Transverse colon (tissue), 4 donors: ENCODE results near the gene RAP1GAP2. TPM values are rescaled to one million over a fixed set of nuclear protein-coding genes. Genes with fewer than 3 reads are reported as not detected.

Experiments used
- DNase-seq: peaks from one replicate; pipeline ENCODE4 v3.0.0-alpha.2; 2019
- H3K27ac ChIP-seq, 4 donors: fragments of 200-600 bp; sonication (generic); 2 replicates each; pipeline ENCODE4 v1.5.1; 2016 to 2018; ENCODE audit warnings: inconsistent platforms in 4 of 4
- H3K27me3 ChIP-seq: fragments of 200-600 bp; sonication (generic); 2 replicates; pipeline ENCODE4 v1.5.1; 2017; ENCODE audit warnings: inconsistent platforms
- H3K36me3 ChIP-seq, 4 donors: fragments of 200-600 bp; sonication (generic); 2 replicates each; pipeline ENCODE4 v1.5.1; 2017 to 2019; ENCODE audit warnings: inconsistent platforms in 4 of 4
- H3K4me1 ChIP-seq, 4 donors: fragments of 200-600 bp; sonication (generic); 2 replicates each; pipeline ENCODE4 v1.5.1; 2017 to 2020; ENCODE audit warnings: inconsistent platforms in 4 of 4
- H3K4me3 ChIP-seq, 4 donors: fragments of 200-600 bp; sonication (generic); 1 replicate in 1 of 4; 2 replicates in 3 of 4; pipeline versions ENCODE4 v1.5.1 to v1.6.1; 2017 to 2019; ENCODE audit warnings: inconsistent platforms in 4 of 4
- H3K9me3 ChIP-seq, 2 donors: fragments of 200-600 bp; sonication (generic); 2 replicates each; pipeline ENCODE4 v1.5.1; 2017 to 2019; ENCODE audit warnings: inconsistent platforms in 2 of 2
- CTCF ChIP-seq, 5 experiments: fragments of 200-600 bp in 3 of 5; fragments of 450-650 bp in 2 of 5; sonication (generic) in 3 of 5; IDR thresholded peaks; 1 replicate in 2 of 5; 2 replicates in 3 of 5; pipeline ENCODE4 v1.5.1; 2016 to 2017; ENCODE audit warnings: antibody characterized with exemption in 5 of 5, inconsistent platforms in 3 of 5, mild to moderate bottlenecking in 2 of 5, moderate library complexity in 1 of 5
- EP300 ChIP-seq: sonication (generic); formaldehyde crosslinking; IDR thresholded peaks from one replicate; pipeline ENCODE4 v1.6.1; 2017; ENCODE audit warnings: antibody characterized with exemption, low read depth
- POLR2A ChIP-seq: fragments of 450-650 bp; IDR thresholded peaks from one replicate; pipeline ENCODE4 v1.6.1; 2016; ENCODE audit warnings: antibody characterized with exemption, mild to moderate bottlenecking, moderate library complexity
- POLR2AphosphoS5 ChIP-seq, 3 donors: sonication (generic); formaldehyde crosslinking; IDR thresholded peaks; one replicate each; pipeline ENCODE4 v1.6.1; 2016; ENCODE audit warnings: antibody characterized with exemption in 3 of 3
- WGBS, 2 donors: methylation state at CpG; one replicate each; pipeline ENCODE4 v1.1.5; 2018; ENCODE audit warnings: low coverage in 1 of 2; 5-methylcytosine and 5-hydroxymethylcytosine counted together
- in situ Hi-C, 4 donors: fragments of 200-750 bp; cut with MboI; loops; one replicate each; pipeline versions ENCODE4 v1.15.0 to v1.15.1; 2017; ENCODE audit warnings: low sequenced_read_pairs in 3 of 4, low pct_ligation_motif_present in 1 of 4, low pct_unique_long_range_greater_than_20kb in 1 of 4
- intact Hi-C: fragments of 100-400 bp; cut with DNase I; formaldehyde crosslinking; loops from one replicate; pipeline ENCODE4 v1.15.1; 2023; ENCODE audit warnings: low total_unique reads
- total RNA-seq, 4 donors: library from RNA; depleted of rRNA; stranded (reverse); fragments of >200 nt; gene quantifications; one replicate each; pipeline ENCODE4 v1.1.0, GENCODE V29; 2016

RAP1GAP2 gene
- total RNA-seq, 4 donors from 2014 or later, result 23.0 to 39.6 (median 33.9) TPM

- Histone ChIP-seq H3K4me3 (peak overlapping the region; percentile 51 to 61 (median 54)), H3K4me1 (peaks cover 0 to 24% (median 19%) of the 10 kb centered on the region in 4 donors), H3K27me3 (peaks cover 19% of the 10 kb centered on the region), H3K36me3 (no peaks in the 10 kb centered on the region), H3K9me3 (no peaks in the 10 kb centered on the region), H3K27ac (peak overlapping the region; percentile 73 to 84 (median 82))
- 0% methylated on average over 4 of the region's 119 CpGs; no CpG with 5 or more reads in 1 of the 2 donors for WGBS, 2 donors
- DNase-seq, result peak; percentile 65
- TF ChIP-seq CTCF (IDR thresholded peaks at IDR 0.05), result no peak
- TF ChIP-seq POLR2A, result peak; percentile 31
- peak in 1 of 3 donors; percentile 21 for TF ChIP-seq POLR2AphosphoS5 (IDR thresholded peaks at IDR 0.05)
- intact Hi-C loops, result no loop called here
- in situ Hi-C loops, result no loop called here
Observed at GRCh38 chr17:2853283-2854142, 57.3 kb downstream of the RAP1GAP2 start.

GRCh38 chr17:2854143-2855055 is 58.2 kb downstream of the RAP1GAP2 start:
- TF ChIP-seq POLR2A (no peak), POLR2AphosphoS5 (IDR thresholded peaks at IDR 0.05) (no peak), EP300 (no peak), CTCF (IDR thresholded peaks at IDR 0.05) (no peak)
- no peaks in the 10 kb centered on the region for H3K36me3 ChIP-seq
- H3K4me1 ChIP-seq, result peaks cover 0 to 24% (median 17%) of the 10 kb centered on the region in 4 donors
- intact Hi-C loops (no loop called here), in situ Hi-C loops (no loop called here)
- peaks cover 19% of the 10 kb centered on the region for H3K27me3 ChIP-seq
- peak overlapping the region; percentile 73 to 84 (median 82) for H3K27ac ChIP-seq
- H3K4me3 ChIP-seq, result peak overlapping the region; percentile 48 to 58 (median 51)
- DNase-seq, result peak; percentile 41
- WGBS, 2 donors, result 3% methylated on average over 25 of the region's 46 CpGs; no CpG with 5 or more reads in 1 of the 2 donors
- H3K9me3 ChIP-seq, result no peaks in the 10 kb centered on the region

GRCh38 chr17:2855063-2855600 is 58.9 kb downstream of the RAP1GAP2 start:
- in situ Hi-C loops, result no loop called here
- intact Hi-C loops, result no loop called here
- no peak overlapping the region for H3K27ac ChIP-seq
- TF ChIP-seq CTCF (IDR thresholded peaks at IDR 0.05), result no peak
- no peak for TF ChIP-seq POLR2AphosphoS5 (IDR thresholded peaks at IDR 0.05)
- no peak for TF ChIP-seq EP300
- no peak for TF ChIP-seq POLR2A
- H3K36me3 ChIP-seq, result no peaks in the 10 kb centered on the region
- H3K4me1 ChIP-seq, result peaks cover 0 to 24% (median 17%) of the 10 kb centered on the region in 4 donors
- H3K9me3 ChIP-seq, result no peaks in the 10 kb centered on the region
- DNase-seq, result no peak
- peaks cover 19% of the 10 kb centered on the region for H3K27me3 ChIP-seq
- H3K4me3 ChIP-seq, result peak overlapping the region in 2 of 4 donors; percentile 51 to 58
- 49 to 60% methylated on average over 1 to 8 of the region's 8 CpGs for WGBS, 2 donors
